HG02571 (cell line): ENCODE results near the gene FSTL3.

Experiments
- ATAC-seq: cut with Tn5 transposase; IDR thresholded peaks from one replicate; pipeline ENCODE4 v1.9.1; 2021; ENCODE audit warnings: mild to moderate bottlenecking, moderate library complexity; ENCODE audit not compliant: unreplicated experiment

The FSTL3 gene

DNA sequence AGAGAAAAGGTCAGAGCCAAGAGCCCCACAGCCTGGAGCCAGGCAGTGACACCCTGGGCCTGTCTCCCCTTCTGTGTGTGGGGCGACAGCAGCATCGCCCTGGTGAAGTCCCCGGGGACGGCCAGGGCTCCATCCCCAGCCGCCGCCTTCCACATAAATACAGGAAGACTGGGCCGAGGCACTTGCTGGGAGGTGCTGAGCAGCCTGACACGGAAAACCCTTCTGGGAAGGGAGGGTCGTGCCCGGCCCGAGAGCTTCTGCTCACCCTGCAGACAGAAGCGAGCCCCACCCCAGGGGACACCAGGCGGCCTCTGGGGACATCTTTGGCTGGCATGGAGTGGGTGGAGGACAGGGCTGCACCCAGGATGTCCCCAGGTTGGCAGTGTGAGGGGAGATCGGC, 31.4 kb upstream of the FSTL3 start:
- ATAC-seq = no peak

DNA sequence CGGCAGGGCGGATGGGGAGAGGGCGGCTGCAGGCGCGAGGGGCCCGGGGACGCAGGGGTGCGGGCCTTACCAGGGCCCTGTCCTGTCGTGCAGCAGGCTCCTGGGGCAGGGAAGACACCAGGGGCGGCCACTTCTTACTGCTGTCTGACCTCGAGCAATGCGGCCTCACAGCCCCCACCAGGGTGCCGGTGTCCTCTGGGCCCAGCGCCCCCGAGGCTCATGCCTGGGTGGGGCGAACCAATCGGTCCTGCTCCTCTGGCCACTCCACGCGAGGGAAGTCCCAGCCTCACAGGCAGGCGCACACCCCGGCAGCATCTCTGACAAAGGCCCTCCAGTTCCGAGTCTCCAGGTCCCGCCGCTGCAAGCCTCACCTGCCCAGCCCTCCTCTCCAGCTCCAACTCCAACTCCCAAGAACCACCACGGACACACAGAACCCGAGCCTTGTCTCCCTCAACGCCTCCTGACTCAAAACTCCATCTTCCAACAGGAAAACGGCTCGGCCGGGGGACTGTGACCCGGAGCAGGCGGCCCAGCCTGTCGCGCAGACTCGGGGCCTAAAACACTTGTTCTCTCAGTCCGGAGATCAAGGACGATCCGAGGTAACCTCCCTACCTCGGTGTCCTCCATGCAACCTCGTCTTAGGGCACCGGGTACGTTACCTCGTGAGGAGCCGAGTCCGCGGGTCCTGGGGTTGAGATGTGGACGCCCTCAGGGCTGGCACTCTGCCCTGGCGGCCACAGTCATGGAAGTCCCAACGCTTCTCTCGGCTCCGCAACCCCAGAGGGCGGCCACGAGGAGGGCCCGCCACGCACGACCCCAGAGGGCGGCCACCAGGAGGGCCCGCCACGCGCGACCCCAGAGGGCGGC, 30.0 kb upstream of the FSTL3 start:
- ATAC-seq = no peak

DNA sequence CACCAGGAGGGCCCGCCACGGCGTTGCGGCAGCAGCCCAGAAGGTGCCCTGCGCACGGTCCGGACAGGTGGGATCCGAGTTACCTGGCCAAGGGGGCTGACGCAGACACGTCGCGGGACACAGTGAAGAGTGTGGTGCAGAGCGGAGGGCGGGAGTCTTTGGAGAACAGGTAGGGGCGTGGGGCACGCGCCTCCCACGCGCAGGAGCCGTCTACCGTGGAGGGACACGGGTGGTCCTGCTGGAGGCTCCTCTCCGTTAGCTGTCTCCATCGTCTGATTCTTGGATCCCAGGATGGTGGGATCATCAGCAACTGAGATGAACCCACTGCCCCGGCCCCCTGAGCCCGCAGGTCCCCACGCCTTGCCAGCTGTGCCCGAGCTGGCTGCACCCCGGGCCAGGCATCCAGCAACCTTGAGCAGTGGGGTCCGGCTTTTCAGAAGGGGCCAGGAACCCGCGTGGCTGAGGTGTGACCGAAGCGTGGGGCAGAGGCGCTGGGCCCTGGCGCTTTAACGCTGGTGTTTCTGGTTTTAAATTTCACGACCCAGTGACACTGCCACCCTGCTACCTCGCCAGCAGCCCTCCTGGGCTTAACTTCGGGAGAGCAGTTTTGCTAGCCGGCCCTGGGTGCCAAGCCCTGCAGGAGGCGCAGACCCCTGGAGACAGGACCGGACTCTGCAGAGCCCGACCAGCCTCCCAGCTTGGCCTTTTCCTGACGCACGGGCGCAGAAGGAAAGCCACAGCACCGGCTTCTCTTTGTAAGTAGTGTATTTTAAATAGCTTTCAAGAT, 29.2 kb upstream of the FSTL3 start:
- no peak for ATAC-seq

DNA sequence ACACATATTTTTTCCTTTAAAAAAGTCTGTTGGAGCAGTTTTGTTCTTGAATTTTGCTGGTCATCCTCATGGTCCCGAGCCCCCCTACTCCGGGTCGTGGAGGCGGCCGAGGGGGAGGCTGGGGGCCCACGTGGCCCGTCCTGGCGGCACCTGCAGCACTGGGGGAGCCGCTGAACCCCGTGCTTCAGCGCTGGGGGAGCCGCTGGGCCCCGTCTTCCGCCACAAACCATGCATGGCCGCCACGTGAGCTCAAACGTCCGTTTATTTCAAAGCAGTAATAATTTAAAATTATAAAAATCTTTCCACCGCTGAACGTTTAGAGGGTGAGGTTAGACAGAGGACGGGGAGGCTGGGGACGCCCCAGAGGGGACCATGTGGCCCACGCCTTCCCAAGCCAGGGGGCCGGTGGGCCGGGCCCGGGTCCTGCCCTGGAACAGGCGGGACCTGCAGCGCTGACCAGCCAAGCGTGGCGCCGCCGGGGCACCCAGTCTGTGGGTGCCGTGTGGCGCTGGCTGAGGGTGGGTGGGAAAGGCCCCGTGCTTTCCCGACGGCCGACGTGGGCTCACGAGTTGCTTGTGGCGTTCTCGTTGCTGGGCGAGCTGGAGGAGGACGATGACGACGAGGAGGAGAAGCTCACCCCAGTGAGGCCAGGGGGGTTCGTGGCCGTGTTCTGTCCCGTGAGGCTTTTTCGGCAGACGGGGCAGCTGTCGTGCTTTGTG, 28.5 kb upstream of the FSTL3 start:
- ATAC-seq = no peak

DNA sequence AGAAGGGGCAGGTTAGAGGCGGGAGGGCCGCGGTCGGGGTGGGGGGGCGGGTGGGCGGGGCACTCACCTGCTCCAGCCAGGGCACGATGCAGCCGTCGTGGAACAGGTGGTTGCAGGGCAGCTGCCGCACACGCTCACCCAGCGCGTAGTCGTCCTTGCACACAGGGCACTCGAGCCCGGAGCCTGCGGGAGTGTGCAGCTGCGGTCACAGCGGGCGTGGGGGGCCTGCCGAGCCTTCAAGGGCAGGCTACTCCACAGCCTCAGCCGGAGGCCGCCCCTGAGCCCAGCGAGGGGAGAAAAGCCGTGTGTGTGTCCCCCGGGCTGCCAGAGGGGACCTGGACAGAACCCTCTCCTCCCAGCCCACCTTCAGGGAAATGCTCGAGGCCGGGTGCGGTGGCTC, 27.9 kb upstream of the FSTL3 start:
- no peak for ATAC-seq

DNA sequence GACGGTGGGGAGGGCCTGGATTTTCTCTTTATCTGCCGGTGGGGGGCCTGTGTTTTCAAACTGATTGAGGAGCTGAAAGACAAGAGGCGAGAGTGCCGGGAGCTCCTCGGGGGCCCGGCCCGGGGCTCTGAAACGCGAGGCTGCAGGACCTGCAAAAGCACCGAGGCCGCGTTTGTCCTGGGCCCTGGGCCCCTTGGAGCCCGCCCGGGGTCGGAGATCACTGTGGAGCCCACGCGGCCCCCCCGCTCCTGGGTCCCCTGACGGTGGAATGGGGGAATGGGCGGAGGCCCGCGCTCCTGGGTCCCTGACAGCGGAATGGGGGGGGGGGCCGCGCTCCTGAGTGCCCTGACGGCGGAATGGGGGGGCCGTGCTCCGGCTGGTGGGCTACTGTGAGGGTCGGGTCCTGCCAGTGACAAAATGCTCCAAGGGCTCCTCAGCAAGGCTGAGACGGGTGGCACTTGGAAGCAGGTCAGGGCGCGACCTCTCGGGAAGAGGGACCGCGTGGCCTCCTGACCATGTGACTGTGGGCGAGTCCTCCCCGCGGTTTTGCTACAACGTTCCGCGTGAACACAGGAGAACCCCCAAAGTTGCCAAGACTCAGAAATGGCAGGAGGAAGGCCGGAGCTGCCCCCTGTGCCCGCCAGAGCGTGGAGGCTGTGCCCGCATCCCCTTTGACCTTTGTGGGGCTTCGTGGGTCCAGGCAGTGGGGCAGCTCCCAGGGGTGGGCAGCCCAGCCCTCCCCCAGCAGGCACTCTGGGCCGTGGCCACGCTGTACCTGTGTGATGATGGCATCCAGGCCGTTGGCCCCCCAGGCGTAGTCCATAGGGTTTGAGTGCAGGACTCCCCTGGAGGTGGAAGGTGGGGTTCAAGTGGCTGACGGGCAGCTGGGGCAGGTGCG, 27.0 kb upstream of the FSTL3 start:
- no peak for ATAC-seq

DNA sequence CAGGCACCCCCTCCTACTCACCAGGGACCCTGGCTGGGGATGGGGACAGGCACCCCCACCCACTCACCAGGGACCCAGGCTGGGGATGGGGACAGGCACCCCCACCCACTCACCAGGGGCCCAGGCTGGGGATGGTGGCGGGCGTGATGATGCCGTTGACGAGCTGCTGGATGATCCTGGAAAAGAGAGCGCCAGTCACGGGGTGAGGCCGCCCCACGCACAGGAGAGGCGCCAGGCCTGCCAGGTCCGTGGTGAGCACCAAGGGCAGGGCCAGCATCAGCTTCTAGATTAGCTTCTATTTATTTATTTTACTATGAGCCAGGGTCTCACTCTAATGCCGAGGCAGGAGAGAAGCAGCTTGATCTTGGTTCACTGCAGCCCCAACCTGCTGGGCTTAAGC, 26.1 kb upstream of the FSTL3 start:
- ATAC-seq = no peak

DNA sequence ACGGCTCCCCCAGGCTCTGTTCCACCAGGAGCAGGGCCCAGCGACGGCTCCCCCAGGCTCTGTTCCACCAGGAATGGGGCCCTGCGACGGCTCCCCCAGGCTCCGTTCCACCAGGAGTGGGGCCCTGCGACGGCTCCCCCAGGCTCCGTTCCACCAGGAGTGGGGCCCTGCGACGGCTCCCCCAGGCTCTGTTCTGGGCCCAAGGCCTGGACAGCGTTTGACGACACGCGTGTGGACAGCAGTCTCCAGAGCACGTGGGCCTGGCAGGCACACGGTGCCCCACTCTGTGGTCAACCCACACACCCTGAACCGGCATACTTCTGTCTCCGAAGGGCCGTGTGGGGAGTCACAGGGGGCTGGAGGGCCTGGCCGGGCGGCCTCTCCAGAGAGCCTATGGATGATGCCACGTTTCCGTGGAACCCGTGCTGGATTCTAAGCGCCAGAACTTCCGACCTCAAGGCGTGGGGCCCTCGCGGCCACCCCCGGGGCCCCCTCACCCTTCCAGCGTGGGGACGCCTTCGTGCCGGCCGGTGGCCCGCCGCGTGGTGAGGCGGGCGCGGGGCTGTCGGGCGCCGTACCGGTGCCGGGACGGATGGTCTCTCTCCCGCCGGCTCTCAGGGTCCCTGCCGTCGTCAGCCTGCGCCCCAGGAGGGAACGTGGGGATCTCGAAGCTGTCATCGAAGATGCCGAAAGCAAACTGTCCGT, 24.9 kb upstream of the FSTL3 start:
- no peak for ATAC-seq

DNA sequence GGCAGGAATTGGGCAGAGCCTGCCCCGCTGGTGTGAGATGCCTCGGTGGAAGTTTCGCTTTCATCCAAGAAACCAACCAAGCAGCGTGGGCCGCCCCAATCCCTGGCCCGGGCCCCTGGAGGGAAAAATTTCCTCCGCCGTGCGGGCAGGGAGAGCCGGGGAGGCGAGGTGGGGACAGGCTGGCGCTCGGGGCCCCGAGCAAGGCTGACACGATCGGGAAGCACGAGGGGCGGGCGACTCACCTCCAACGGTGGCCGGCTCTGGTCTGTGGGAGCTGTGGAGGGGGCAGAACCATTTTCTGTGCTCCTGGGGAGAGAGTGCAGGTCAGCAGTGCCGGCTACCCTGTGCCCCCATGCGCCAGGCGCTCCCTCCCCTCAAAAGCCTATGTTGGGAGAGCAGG, 24.2 kb upstream of the FSTL3 start:
- no peak for ATAC-seq

DNA sequence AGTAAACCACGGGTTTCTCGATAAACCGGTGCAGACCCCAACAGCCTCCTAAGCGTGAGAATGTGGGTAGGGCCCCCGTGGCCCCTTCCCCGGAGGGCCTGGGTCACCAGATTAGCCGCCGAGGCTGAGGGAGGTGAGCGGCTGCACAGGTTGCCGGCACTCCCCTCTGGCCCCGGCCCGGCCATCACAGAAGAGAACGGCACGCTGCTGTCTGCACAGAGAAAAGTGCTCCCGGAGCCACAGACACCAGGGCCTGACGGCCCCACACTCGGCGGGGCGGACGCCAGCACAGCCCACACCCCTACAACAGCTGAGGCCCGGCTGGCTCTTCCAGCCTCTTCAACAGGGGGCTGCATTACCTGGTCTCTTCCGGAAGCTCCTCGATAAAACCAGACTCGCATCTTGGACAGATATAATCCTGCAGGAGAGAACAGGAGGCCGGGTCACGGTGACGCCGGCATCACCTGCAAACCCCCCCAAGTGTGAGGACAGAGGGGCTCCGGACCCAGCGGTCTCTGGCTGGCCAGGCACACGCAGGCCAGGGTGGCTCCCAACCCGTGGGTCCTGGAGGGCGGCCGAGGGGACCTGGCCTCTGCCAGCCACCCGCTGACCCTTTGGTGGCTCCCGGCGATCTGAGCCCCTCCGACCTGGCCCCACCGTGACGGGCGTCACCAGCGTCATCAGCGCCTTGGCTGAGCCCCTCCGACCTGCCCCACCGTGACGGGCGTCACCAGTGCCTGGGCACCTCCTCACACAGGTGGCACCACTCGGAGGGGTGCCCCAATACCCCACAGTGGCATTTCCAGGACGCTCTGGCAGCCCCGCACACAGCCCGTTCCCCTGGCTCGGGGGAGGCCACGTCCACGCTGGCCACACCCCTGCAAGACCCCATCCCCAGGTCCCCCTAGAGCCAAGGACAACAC, 23.5 kb upstream of the FSTL3 start:
- no peak for ATAC-seq

DNA sequence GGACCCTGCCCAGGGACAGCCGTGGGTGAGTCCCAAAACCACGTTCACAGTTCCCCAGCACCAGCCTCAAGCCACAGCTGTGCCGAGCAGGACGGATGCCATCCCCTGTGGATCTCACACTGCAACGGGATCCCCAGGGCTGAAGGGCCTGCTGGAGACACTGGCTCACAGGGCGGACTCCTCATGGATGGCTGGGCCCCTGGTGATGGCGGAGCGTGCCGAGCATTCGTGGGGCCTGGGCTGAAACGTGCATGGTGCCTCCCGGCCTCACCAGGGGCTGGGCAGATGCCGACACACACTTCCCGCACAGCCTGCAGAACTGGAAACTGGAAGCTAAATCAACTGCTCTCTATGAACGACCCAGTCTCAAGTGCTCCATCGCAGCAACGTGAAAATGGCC, 22.8 kb upstream of the FSTL3 start:
- ATAC-seq = no peak

DNA sequence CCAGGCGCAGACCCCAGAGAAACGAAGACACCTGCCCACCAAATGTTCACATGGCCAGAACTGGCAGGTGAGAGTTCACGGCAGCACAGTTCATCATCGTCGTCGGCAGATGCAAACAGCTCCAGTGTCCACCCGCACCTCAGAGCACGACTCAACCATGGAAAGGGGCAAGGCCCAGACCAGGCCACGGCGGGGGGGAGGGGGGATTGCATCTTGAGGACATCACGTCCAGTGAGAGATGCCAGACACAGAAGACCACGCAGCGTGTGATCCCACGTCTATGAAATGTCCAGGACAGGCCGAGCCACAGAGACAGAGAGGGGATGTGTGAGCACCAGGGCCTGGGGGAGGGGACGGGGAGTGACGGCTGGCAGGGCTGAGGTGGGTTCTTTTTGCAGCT, 20.5 kb upstream of the FSTL3 start:
- no peak for ATAC-seq

DNA sequence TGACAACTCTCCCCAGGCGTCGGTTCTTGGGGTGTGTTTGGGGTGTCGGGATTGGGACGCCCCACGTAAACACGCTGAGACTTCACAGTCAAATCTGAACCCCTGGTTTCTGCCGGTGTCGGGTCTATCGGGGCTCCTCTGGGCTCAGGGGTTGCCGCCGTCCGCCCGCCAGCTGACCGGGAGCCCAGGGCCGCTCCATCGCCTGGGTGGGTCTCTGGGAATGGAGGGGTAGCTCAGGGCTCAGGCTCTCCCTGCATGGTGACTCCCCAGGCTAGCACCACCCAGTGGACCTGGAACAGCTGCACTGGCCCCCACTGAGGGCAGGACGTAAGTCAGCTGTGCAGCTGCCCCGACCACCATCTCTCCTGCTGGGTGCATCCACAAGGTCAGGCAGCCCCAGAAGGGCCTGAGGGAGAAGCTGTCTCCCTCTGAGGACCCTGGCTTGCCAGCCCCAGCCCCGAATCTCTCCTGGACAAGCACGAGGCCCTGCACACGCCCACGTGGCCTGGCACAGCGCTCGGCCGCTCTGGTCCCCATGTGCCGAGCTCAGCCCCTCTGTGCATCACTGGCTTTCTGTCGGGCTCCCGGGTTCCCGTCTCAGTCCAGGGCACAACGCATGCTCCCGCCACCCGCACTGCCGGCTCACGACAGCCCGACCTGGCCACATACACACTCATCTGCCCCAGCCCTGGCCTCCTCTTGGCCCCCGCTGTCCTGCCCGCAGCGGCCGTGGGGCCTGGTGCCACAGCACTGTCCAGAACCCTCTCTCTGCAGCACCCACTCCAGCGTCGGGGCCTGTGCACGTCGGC, 19.2 kb upstream of the FSTL3 start:
- no peak for ATAC-seq

DNA sequence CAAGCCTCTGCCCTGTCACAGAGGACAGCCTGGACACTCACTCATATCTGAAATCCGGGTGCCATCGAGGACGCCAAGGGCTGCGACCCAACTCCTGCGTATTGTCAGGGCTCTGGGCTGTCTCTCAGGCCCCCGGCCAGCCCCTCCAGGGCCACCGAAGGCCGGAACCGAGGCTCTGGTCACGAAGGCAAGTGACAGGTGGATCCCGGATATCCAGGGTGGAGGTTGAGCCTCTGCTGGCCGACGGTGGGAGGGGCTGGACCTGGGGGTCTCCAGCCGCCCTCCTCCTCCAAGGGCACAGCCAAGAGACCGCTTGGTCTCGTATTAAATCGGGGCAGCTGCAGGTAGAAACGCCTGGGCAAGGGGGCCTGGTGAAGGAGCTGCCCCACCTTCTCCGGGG, 18.6 kb upstream of the FSTL3 start:
- no peak for ATAC-seq

DNA sequence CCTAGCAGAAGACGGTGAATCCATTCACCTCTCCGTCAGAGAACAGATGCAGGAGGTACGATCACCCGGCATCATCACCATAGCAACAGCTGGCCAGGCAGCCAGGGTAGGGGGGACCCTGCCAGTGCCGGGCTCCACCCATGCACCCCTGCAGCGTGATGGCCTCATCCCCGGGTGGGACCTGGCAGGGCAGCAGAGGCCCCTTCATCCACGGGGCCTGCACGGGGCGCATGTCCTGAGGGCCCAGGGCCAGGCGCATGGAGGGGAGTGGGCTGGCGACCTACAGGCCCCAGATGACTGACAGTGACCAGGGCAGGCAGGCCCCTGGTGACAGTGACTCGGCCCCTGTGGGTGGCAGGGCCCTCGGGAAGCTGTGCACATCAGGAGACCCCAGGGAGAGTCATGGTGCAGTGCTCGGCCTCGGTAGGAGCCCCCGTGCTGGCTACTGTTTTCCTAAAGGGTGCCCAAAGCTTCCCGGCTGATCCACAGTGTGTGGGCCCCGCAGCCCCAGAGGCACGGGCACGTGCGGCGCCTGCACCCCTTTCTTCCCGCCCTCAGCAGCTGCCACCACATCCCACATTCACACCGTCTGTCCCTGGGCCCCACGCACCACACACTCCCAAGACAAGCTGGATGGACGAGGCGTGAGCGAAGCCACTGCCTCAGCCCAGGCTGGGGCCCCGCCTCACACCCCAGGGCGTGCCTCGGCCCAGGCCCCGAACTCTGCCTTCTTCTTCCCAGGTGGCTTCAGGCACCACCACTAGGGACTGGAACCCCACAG, 17.9 kb upstream of the FSTL3 start:
- no peak for ATAC-seq

DNA sequence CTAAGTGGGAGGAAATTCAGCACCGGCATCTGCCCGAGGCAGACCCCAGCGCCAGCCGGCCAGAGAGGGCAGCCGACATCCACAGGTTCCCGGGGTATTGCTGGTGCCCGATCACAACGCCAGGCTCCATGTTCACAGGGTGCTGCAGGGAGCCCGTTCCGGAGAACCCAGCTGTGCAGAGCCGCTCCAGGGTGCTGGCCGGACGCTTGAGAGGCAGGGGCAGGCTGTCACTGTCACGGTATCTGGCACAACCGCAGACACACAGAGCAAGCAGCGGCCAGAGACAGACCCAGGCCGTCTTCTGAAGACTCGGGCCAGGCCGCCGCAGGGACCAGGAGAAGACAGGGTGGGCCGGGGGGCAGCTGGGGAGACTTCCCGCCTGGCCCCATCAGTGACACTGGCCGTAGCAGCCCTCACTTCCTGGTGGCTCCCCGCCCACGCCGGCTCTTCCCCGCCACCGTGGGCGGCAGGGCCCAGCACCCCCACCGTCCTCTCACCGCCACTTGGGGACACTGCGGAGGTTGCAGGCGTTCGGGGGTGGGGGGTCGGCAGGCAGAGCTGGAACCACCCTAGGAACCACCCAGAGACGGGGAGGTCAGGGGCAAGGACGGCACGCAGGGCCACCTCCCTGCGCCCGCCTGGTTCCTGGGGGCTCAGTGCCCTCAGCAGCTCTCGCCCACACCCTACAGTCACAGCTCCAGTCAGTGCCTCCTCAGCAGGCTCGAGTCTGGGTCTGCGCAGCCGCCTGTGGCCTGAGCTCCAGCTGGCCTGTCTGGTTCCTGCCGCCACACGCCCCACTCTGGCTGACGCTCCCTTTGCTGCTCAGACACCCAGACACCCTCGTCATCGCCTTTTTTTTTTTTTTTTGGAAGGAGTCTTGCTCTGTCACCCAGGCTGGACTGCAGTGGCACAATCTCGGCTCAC, 17.0 kb upstream of the FSTL3 start:
- ATAC-seq = no peak
